Endothelial cell of umbilical vein (primary cell): Measurements from ENCODE around the gene S100A7.
"Not testable (repeated sequence)": the region's sequence is repeated elsewhere in the genome, so short reads cannot be mapped to it uniquely, and the experiment has no call there.

Experiments
- JUN ChIP-seq: IDR thresholded peaks from 2 replicates; pipeline ENCODE4 v1.6.1; 2011; ENCODE audit warnings: borderline replicate concordance, low read depth; ENCODE audit not compliant: insufficient read length, insufficient read depth
- MYC ChIP-seq: IDR thresholded peaks from one replicate; pipeline ENCODE4 v1.6.1; 2011; ENCODE audit warnings: mild to moderate bottlenecking, low read depth, low read length
- POLR2A ChIP-seq: IDR thresholded peaks from 2 replicates; pipeline ENCODE4 v1.6.1; 2012; ENCODE audit warnings: low read depth, mild to moderate bottlenecking, control low read depth, low read length
- POLR2AphosphoS5 ChIP-seq: IDR thresholded peaks from 2 replicates; pipeline ENCODE4 v1.6.1; 2012; ENCODE audit warnings: low read depth, mild to moderate bottlenecking, control low read depth, low read length, moderate library complexity; ENCODE audit not compliant: insufficient read depth
- TF ChIP-seq, protein P1 (sequence below), 2 donors: IDR thresholded peaks; 1 replicate in 1 of 2; 2 replicates in 1 of 2; pipeline ENCODE4 v1.5.1; 2011; ENCODE audit warnings: low read length in 2 of 2, mild to moderate bottlenecking in 2 of 2, moderate library complexity in 2 of 2, control low read depth in 1 of 2, inconsistent platforms in 1 of 2, low read depth in 1 of 2; ENCODE audit not compliant: insufficient read depth in 1 of 2; ENCODE audit errors: extremely low read depth in 1 of 2
- TF ChIP-seq, protein P2 (sequence below): IDR thresholded peaks from 2 replicates; pipeline ENCODE4 v1.6.1; 2011; ENCODE audit not compliant: insufficient read depth, insufficient read length

DNA sequence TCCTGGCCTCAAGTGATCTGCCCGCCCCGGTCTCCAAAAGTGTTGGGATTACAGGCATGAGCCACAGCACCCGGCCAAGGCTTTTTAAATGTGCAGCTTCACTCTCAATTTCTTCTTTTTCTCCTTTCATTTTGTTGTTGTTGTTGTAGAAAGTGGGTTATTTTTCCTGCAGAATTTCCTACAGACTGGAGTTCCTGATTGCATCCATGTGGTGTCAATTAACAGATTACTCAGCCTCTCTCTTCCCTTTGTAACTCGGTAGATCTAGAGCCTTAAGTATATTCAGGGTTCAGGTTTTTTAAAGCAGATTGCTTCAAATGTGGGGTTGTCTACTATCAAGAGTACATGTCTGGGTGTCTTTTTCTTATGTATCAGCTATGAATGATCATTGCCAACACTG lies 11.6 kb downstream of the S100A7 start:
- TF ChIP-seq, protein P1, sequence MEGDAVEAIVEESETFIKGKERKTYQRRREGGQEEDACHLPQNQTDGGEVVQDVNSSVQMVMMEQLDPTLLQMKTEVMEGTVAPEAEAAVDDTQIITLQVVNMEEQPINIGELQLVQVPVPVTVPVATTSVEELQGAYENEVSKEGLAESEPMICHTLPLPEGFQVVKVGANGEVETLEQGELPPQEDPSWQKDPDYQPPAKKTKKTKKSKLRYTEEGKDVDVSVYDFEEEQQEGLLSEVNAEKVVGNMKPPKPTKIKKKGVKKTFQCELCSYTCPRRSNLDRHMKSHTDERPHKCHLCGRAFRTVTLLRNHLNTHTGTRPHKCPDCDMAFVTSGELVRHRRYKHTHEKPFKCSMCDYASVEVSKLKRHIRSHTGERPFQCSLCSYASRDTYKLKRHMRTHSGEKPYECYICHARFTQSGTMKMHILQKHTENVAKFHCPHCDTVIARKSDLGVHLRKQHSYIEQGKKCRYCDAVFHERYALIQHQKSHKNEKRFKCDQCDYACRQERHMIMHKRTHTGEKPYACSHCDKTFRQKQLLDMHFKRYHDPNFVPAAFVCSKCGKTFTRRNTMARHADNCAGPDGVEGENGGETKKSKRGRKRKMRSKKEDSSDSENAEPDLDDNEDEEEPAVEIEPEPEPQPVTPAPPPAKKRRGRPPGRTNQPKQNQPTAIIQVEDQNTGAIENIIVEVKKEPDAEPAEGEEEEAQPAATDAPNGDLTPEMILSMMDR (IDR thresholded peaks at IDR 0.05; ENCODE audit: extremely low read depth in 1 of 2, insufficient read depth in 1 of 2, low read depth in 1 of 2, low read length in 2 of 2), result not testable (repeated sequence)
- TF ChIP-seq, protein P2, sequence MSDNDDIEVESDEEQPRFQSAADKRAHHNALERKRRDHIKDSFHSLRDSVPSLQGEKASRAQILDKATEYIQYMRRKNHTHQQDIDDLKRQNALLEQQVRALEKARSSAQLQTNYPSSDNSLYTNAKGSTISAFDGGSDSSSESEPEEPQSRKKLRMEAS, result not testable (repeated sequence)
- TF ChIP-seq POLR2A, JUN, POLR2AphosphoS5, MYC: not testable (repeated sequence)
